Gastroesophageal sphincter (tissue), 3 donors: Measurements from ENCODE around the gene TRDMT1.

Experiments used
- CTCF ChIP-seq, 4 experiments: fragments of 200-600 bp in 2 of 4; fragments of 450-650 bp in 2 of 4; sonication (generic) in 1 of 4; IDR thresholded peaks; one replicate each; pipeline ENCODE4 v1.5.1; 2017 to 2019; ENCODE audit warnings: antibody characterized with exemption in 4 of 4, mild to moderate bottlenecking in 2 of 4, moderate library complexity in 2 of 4
- EP300 ChIP-seq: sonication (generic); formaldehyde crosslinking; IDR thresholded peaks from one replicate; pipeline ENCODE4 v1.6.1; 2017; ENCODE audit warnings: antibody characterized with exemption, mild to moderate bottlenecking
- POLR2A ChIP-seq, 2 donors: fragments of 450-650 bp; IDR thresholded peaks; one replicate each; pipeline ENCODE4 v1.6.1; 2017; ENCODE audit warnings: antibody characterized with exemption in 2 of 2, mild to moderate bottlenecking in 2 of 2, moderate library complexity in 1 of 2
- POLR2AphosphoS5 ChIP-seq: sonication (generic); formaldehyde crosslinking; IDR thresholded peaks from one replicate; pipeline ENCODE4 v1.6.1; 2017; ENCODE audit warnings: antibody characterized with exemption

- TF ChIP-seq POLR2AphosphoS5 = no peak
- no peak for TF ChIP-seq EP300
- no peak for TF ChIP-seq CTCF (IDR thresholded peaks at IDR 0.05)
- TF ChIP-seq POLR2A (IDR thresholded peaks at IDR 0.05) = no peak
These were observed 100.1 kb downstream of the TRDMT1 start for GRCh38 chr10:17101257-17101909.
